GM21381 (cell line): ENCODE data around the gene NR6A1.
A peak's percentile ranks its signal among the peaks of the same experiment; 100 is the strongest.

Experiments used
- ATAC-seq: cut with Tn5 transposase; IDR thresholded peaks from one replicate; pipeline ENCODE4 v1.9.1; 2021; ENCODE audit warnings: mild to moderate bottlenecking, moderate library complexity; ENCODE audit not compliant: unreplicated experiment

NR6A1 gene

DNA sequence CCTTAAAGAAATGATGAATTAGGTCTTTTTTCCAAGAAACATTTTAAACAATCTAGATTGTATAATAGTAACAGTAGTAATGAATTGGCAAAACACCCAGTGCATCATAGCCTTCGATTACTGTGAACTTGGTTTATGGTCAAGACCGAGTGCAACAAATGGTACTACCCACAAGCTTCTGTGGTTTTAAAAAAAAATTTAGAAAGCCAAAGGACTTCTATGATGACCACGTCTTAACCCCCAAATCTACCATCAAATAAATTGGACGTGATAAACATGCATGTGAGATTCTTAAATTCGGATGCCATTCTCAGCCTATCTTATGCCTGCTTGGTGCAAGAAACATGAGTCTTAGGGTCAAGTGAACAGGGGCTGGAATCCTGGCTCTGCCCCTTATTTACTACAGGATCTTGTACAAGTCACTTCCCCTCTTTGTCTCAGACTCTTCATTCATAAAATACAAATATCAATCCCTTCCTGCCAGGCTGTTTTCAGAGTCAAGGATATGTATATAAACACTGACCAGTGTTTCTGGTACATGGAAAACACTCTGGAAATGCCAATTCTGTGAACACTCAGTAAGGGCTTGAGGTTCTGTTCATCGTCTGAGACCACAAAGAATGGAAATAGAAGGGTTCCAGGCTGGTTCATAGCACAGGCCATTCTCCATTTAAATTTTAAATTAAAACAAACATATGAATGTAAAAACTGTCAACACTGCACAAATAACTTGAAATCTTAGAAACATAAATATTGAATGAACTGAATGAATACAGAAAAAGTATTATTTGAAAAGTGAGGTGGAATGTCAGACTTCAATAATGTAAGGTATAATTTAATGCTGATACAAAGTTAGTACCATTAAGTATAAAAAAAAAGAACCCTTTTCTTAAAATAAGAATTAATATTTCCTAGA lies 107.8 kb downstream of the NR6A1 start:
- ATAC-seq = no peak

GRCh38 chr9:124662561-124662960 lies 108.5 kb downstream of the NR6A1 start:
- ATAC-seq = no peak

DNA sequence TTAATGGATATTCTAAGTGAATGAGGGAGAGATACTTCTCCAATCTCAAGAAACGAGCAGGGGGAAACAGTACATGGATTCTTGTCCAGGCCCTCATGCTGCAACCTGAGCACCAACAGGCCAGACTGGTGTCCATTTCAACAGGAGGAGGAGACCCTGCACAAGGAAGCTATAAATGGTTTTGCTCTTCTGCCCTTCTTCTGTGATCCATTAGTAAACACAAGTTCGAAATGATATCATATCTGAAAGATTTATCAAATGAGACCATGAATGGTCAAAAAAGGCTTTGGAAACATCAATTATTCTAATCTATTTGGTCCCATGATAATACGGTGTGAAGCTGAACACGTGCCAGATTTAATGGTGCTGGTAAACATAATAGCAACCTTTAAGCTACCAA lies 109.8 kb downstream of the NR6A1 start:
- no peak for ATAC-seq

- ATAC-seq = no peak
Measured at GRCh38 chr9:124660341-124660801, 110.7 kb downstream of the NR6A1 start.

GRCh38 chr9:124659099-124659659 lies 111.9 kb downstream of the NR6A1 start:
- ATAC-seq = peak; percentile 53

DNA sequence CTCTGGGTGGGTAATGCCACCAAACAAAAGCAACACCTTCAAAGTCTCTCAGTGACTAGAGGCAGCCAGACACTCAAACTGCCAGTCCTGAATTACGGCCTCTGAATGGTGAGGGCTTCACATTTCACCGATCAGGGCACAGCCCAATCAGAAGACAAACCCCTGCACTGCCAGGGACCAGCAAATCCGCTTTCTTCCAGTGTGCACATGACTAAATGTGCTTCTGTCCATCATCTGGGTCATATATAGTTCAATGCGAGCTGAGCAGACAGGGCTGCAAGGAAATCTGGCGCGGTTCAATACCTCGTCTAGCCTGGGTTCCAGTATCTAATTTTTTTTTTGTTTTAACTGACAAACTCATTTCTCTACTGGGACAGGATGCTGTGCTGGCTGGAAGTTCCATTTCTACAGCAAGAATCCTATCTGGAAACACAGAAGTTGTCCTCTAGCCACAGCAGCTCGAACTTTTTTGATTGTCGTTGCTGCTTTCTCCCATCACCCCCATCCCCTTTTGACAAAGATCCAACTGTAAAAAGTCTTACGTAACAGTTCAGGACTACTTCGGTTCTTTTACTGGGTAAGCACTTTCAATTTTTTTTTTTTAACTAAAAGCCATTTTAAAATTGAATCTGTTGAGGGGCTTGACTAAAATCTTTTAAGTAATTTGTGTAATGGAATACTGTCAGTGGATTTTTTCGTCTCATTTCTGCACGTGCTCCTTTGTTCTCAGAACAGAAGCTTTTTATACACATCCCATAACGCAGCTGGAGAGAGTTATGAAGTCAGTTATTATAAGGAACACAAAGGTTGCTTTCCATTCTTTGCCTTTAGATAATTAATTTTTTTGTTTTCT lies 112.7 kb downstream of the NR6A1 start:
- ATAC-seq = peak; percentile 90

GRCh38 chr9:124657516-124657915 lies 113.6 kb downstream of the NR6A1 start:
- no peak for ATAC-seq

- ATAC-seq = no peak
Measured at GRCh38 chr9:124654431-124654830, 116.7 kb downstream of the NR6A1 start.

- no peak for ATAC-seq
Measured at GRCh38 chr9:124652615-124653393, 118.3 kb downstream of the NR6A1 start.

DNA sequence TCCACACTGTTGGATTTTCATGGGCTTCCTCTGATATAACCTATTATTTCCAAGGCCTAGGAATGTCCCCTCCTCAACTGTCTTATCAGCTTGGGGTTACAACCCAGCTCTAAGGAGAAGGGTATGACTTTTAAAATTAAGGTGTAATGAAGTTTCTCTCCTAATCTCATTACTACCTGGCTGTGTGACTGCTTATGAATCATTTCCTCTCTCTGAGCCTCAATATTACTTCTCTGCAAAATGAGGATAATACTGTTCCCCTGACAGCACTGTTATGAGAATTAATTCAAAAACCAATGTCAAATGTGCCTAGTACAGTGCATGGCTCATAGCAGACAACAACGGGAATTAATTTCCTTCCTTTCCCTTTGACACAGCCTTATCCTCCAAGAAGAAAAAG lies 118.9 kb downstream of the NR6A1 start:
- no peak for ATAC-seq

DNA sequence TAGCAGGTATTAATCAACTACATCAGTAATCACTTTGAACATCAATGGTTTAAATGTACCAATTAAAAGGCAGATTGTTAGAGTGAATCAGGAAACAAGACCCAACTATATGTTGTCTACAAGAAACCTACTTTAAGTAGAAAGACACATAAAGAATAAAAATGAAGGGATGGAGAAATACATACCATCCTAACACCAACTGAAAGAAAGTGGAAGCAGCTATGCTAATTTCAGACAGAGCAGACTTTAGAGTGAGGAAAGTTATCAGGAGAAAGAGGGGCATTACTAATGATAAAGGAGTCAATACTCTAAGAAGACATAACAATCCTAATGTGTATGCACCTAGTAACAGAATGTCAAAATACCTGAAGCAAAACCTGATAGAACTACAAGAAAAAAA lies 125.8 kb downstream of the NR6A1 start:
- ATAC-seq = no peak

- no peak for ATAC-seq
Measured at GRCh38 chr9:124639637-124640036, 131.5 kb downstream of the NR6A1 start.

GRCh38 chr9:124635285-124635684 lies 135.8 kb downstream of the NR6A1 start:
- no peak for ATAC-seq

DNA sequence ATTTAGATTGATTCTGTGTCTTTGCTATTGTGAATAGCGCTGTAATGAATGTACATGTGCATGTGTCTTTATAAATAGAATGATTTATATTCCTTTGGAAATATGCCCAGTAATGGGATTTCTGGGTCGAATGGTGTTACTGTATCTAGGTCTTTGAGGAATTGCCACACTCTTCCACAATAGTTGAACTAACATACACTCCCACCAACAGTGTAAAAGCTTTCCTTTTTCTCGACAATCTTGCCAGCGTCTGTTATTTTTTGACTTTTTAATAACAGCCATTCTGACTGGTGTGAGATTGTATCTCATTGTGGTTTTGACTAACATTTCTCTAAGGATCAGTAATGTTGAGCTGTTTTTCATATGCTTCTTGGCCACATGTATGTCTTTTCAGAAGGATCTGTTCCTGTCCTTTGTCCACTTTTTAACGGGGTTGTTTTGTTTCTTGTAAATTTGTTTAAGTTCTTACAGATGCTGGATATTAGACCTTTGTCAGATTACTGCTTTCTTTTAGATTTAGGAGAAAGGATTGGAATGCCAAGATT lies 139.0 kb downstream of the NR6A1 start:
- no peak for ATAC-seq

DNA sequence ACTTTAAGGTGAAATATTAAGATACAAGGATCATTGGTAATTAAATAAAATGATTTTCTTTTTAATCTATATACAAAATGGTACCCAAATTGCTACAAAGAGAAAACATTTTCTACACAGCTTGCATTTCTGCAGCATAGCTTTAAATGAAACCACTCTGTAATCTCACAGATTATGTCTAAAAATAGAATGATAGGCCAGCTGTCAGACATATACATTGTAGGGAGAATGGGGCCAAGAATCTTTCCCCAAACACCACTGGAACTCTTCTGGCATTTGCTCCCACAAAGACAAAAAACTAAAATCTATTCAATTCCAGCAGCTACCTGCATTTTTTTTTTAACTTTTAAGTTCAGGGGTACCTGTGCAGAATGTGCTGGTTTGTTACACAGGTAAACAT lies 139.8 kb downstream of the NR6A1 start:
- ATAC-seq = no peak

DNA sequence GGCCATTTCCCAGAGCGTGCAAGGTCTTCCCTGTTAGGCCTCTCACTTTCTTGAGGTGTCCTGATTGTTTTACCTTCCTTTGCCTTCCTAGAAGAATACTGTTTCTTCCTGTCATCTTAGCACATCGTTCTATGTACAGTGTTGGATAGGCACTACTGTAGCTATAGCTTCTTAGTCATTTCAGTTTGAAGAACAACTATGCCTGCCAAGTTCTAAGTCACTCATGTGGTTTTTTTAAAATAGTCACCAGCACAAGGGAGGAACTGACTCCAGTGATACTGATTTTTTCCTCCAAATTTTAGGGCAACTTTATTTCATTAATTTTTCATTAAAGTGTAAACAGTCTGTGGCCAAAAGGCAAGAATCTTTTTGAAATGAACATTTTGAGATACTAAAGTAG lies 141.5 kb downstream of the NR6A1 start:
- no peak for ATAC-seq

- ATAC-seq = no peak
Measured at GRCh38 chr9:124628741-124629140, 142.4 kb downstream of the NR6A1 start.

DNA sequence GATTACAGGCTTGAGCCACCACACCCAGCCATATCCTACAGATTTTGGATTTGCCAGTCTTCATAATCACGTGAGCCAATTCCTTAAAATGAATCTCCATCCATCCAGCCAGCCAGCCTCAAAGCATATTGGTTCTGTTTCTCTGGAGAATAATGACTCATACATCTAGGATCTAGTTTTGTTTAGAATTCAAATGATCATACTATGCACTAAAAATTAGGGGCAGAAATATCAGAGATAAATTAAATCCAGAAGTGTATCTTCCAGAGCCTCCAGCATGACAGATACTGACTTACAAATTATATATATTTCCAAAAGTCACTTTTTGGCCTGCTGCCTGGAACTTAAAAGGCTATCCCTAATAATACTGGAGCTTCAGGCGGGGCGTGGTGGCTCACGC lies 144.8 kb downstream of the NR6A1 start:
- ATAC-seq = no peak

DNA sequence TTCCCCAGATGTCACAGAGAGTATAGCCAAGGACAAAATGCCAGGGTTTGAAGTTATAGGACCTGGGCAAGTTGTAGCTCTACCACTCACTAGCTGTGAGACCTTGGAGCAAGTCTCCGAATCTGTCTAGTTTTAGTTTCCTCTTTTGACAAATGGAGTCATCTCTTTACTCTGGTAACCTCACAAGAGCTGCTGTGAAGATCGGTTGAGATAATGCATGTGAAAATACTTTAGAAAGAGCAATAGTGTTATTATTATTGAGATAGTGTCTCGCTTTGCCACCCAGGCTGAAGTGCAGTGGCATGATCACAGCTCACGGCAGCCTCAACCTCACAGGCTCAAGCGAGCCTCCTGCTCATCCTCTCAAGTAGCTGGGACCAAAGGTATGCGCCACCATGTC lies 146.0 kb downstream of the NR6A1 start:
- no peak for ATAC-seq

- no peak for ATAC-seq
Measured at GRCh38 chr9:124624735-124624992, 146.4 kb downstream of the NR6A1 start.
